CD4-positive, alpha-beta T cell (primary cell): ENCODE data around the gene TLX2. TPM values are rescaled to one million over a fixed set of nuclear protein-coding genes. Genes with fewer than 3 reads are reported as not detected.

Experiments used
- ATAC-seq: fragments of 200-7000 bp; cut with Tn5 transposase; one replicate; pipeline ENCODE4 v1.10.0; 2022; ENCODE audit warnings: mild to moderate bottlenecking; ENCODE audit not compliant: poor library complexity
- CTCF ChIA-PET: fragments of 350-600 bp; sonication (Branson Sonifier 250); formaldehyde crosslinking; loops from one replicate; lab custom pipeline; 2021; ENCODE audit warnings: antibody characterized with exemption, inconsistent platforms; lab: Charles Lee
- POLR2A ChIA-PET: fragments of 350-600 bp; sonication (Branson Sonifier 250); formaldehyde crosslinking; loops from one replicate; lab custom pipeline; 2021; ENCODE audit warnings: antibody characterized with exemption, inconsistent platforms; lab: Charles Lee
- DNase-seq, 14 experiments: peaks; one replicate each; pipeline ENCODE4 v3.0.0-alpha.2; 2013 to 2020; ENCODE audit warnings: mixed read lengths in 2 of 14
- H3K27ac ChIP-seq, 2 donors: one replicate each; pipeline versions ENCODE4 v1.5.1 to v1.7.0; 2013; ENCODE audit warnings: low read length in 2 of 2, low read depth in 1 of 2, mild to moderate bottlenecking in 1 of 2
- H3K27me3 ChIP-seq, 2 experiments: 1 replicate in 1 of 2; 2 replicates in 1 of 2; pipeline versions ENCODE4 v1.6.1 to v1.7.0; 2013; ENCODE audit warnings: low read length in 2 of 2, control low read depth in 1 of 2, mild to moderate bottlenecking in 1 of 2, moderate library complexity in 1 of 2; ENCODE audit not compliant: insufficient read depth in 2 of 2, control insufficient read depth in 1 of 2
- H3K36me3 ChIP-seq: one replicate; pipeline ENCODE4 v1.6.1; 2013; ENCODE audit warnings: low read length, control low read depth; ENCODE audit not compliant: insufficient read depth
- H3K4me1 ChIP-seq: one replicate; pipeline ENCODE4 v1.6.1; 2013; ENCODE audit warnings: low read length, control low read depth; ENCODE audit not compliant: insufficient read depth
- H3K4me3 ChIP-seq: one replicate; pipeline ENCODE4 v1.5.1; 2013; ENCODE audit warnings: mild to moderate bottlenecking, low read length, moderate library complexity
- H3K9me3 ChIP-seq, 2 experiments: 1 replicate in 1 of 2; 2 replicates in 1 of 2; pipeline versions ENCODE4 v1.6.1 to v1.7.0; 2013; ENCODE audit warnings: low read length in 2 of 2, mild to moderate bottlenecking in 2 of 2, control low read depth in 1 of 2, moderate library complexity in 1 of 2; ENCODE audit not compliant: control insufficient read depth in 1 of 2, insufficient read depth in 1 of 2
- H3K27ac Mint-ChIP-seq: one replicate; pipeline ENCODE4 v1.8.0; 2020; ENCODE audit warnings: mixed read lengths
- H3K27me3 Mint-ChIP-seq: one replicate; pipeline ENCODE4 v1.8.0; 2021; ENCODE audit warnings: mixed read lengths
- H3K36me3 Mint-ChIP-seq: one replicate; pipeline ENCODE4 v1.8.0; 2021; ENCODE audit warnings: low read depth, mixed read lengths
- H3K4me1 Mint-ChIP-seq: one replicate; pipeline ENCODE4 v1.8.0; 2021; ENCODE audit warnings: low read depth, mixed read lengths
- H3K4me3 Mint-ChIP-seq: one replicate; pipeline ENCODE4 v1.8.0; 2020; ENCODE audit warnings: mild to moderate bottlenecking, mixed read lengths
- H3K9me3 Mint-ChIP-seq: one replicate; pipeline ENCODE4 v1.8.0; 2020; ENCODE audit warnings: mixed read lengths
- intact Hi-C, 2 experiments: fragments of 100-400 bp; cut with DNase I in 1 of 2; cut with micrococcal nuclease in 1 of 2; formaldehyde crosslinking; loops; one replicate each; pipeline versions ENCODE4 v1.15.1 to v1.9.0; 2023 to 2025; cut with DNase I, micrococcal nuclease
- total RNA-seq, 174 experiments: library from RNA in 2 of 174; stranded (reverse) in 2 of 174; gene quantifications; one replicate each; pipeline ENCODE4 v1.2.3 and lab custom pipeline; 2021 to 2026
- TF ChIP-seq, protein P1 (sequence below): fragments of 200-600 bp; IDR thresholded peaks from one replicate; pipeline ENCODE4 v1.8.0; 2022; ENCODE audit warnings: antibody characterized with exemption, mild to moderate bottlenecking

The TLX2 gene
- total RNA-seq, 2 experiments from 2014 or later, result 0.14 to 0.30 TPM

DNA sequence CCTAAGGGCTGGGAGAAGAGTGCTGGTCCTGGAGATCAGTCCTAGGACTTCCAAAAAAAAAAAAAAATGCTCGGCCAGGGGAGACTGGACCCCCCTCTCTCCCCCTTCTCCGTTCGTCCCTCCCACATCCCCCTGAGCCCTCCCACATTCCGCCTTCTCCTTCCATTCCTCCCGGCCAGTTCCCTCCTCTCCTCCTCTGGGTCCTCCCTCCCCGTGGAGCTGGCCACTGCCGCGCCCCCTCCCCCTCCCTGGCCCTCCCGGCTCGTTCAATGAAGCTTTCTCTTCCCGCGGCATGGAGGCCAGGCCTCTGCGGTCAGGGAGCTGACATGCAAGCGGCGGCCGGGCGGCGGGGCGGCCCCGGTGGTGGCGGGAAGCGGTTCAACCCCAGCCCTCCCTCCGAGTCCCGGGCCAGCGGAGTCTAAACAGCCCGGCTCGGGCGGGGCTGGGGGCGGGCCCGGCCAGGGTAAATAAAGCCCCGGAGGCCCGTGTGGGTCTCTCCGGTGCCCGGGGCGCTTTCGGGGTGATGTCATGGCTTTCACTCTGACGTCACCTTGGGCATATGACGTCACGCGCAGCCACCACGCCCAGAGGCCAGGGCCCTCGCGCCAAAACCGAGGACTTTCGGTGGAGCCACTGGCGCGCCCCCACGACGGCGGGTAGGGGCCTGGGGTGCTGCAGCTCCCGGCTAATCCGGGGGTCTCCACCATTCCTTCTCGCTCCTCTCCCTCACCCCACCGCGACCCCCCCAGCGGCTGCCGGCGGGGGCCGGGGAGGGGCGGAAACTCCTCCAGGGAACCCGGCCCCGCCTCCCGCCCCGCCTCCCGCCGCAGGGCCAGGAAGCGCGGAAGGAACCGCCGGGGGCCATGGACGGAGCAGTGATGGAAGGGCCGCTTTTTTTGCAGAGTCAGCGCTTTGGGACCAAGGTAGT is 39.9 kb downstream of the TLX2 start, which contains the start of the genes DOK1 and LOXL3:
TSS of gene DOK1 (plus strand) at position 829 of the 928 bp plus-strand sequence. CDS start at position 864, 35 bp downstream.
TSS of gene LOXL3 (minus strand) at position 51 of the 928 bp plus-strand sequence. CDS start 1,308 bp downstream, outside the sequence.
- Histone ChIP-seq H3K4me1 (peaks cover 35% of the 10 kb centered on the region), H3K27me3 (peaks cover 8 to 13% of the 10 kb centered on the region in 2 experiments), H3K36me3 (peaks cover 12% of the 10 kb centered on the region), H3K9me3 (peaks cover 0 to 10% of the 10 kb centered on the region in 2 experiments), H3K27ac (peak within 1 kb of the TSS; percentile 51 to 75), H3K4me3 (peak within 1 kb of the TSS; percentile 80)
- Mint-ChIP-seq H3K36me3 (peaks cover 14% of the 10 kb centered on the region), H3K4me1 (peaks cover 12% of the 10 kb centered on the region), H3K27ac (peak within 1 kb of the TSS; percentile 84), H3K4me3 (peak within 1 kb of the TSS; percentile 94), H3K9me3 (no peaks in the 10 kb centered on the region), H3K27me3 (peaks cover 26% of the 10 kb centered on the region)
- ChIA-PET POLR2A (interaction anchor here (1.3 kb wide), 1 partner anchor 96 kb away, joined by 3 read pairs; the partner anchor contains the start of gene WBP1), CTCF (no interaction called here)
- intact Hi-C loops, result loop anchor here (1.0 to 10.0 kb wide), 3 partner anchors 24 to 101 kb away; partner anchors contain the start of genes AUP1 (in 1 of the 2), HTRA2 (in 1 of the 2) and SEMA4F (in 1 of the 2)
- peak; percentile 82 for ATAC-seq
- TF ChIP-seq, protein P1, sequence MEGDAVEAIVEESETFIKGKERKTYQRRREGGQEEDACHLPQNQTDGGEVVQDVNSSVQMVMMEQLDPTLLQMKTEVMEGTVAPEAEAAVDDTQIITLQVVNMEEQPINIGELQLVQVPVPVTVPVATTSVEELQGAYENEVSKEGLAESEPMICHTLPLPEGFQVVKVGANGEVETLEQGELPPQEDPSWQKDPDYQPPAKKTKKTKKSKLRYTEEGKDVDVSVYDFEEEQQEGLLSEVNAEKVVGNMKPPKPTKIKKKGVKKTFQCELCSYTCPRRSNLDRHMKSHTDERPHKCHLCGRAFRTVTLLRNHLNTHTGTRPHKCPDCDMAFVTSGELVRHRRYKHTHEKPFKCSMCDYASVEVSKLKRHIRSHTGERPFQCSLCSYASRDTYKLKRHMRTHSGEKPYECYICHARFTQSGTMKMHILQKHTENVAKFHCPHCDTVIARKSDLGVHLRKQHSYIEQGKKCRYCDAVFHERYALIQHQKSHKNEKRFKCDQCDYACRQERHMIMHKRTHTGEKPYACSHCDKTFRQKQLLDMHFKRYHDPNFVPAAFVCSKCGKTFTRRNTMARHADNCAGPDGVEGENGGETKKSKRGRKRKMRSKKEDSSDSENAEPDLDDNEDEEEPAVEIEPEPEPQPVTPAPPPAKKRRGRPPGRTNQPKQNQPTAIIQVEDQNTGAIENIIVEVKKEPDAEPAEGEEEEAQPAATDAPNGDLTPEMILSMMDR, result no peak
- peak; percentile 58 to 89 (median 78) for DNase-seq

DNA sequence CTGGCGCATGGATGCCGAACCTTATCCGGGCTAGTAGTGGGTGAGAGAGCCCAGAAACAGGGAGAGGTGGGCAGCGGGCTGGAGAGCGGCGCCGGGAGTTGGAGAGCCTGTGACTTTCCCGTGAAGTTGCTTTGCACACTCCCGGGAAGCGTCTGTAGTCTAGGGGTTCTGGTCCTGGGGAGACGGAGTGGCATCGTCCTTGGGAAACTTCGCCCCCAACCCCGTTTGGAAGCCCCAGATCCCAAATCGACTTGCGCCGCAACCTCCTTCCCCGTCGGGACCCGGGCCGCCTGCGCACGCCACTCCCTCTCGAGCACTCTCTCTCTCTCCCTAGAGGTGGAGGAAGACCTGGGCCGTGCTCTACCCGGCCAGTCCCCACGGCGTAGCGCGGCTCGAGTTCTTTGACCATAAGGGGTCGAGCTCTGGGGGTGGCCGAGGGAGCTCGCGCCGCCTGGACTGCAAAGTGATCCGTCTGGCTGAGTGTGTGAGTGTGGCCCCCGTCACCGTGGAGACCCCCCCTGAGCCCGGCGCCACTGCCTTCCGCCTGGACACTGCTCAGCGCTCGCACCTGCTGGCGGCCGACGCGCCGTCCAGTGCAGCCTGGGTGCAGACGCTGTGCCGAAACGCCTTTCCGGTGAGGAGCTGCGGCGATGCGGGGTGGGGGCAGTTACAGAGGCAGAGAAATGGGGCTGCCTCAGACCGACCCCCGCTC is 40.7 kb downstream of the TLX2 start:
- Histone ChIP-seq H3K4me1 (peaks cover 28% of the 10 kb centered on the region), H3K4me3 (peak overlapping the region; percentile 80), H3K9me3 (peaks cover 0 to 4% of the 10 kb centered on the region in 2 experiments), H3K27ac (peak overlapping the region; percentile 51 to 75), H3K36me3 (peaks cover 12% of the 10 kb centered on the region), H3K27me3 (peaks cover 0 to 5% of the 10 kb centered on the region in 2 experiments)
- Mint-ChIP-seq H3K4me1 (peaks cover 12% of the 10 kb centered on the region), H3K36me3 (peaks cover 14% of the 10 kb centered on the region), H3K4me3 (peak overlapping the region; percentile 94), H3K9me3 (no peaks in the 10 kb centered on the region), H3K27me3 (peaks cover 18% of the 10 kb centered on the region), H3K27ac (peak overlapping the region; percentile 84)
- intact Hi-C loops, result loop anchor here (1.0 to 10.0 kb wide), 3 partner anchors 25 to 100 kb away; partner anchors contain the start of genes AUP1 (in 1 of the 2), HTRA2 (in 1 of the 2) and SEMA4F (in 1 of the 2)
- DNase-seq (peak in 13 of 14 experiments; percentile 21 to 67 (median 39)), ATAC-seq (peak; percentile 58)
- TF ChIP-seq, protein P1, result no peak
- ChIA-PET POLR2A (no interaction called here), CTCF (interaction anchor here (0.5 to 1.3 kb wide), 2 partner anchors 23 to 1378 kb away, joined by 4 read pairs; no protein-coding TSS in a partner anchor)
